GM21360 (cell line): ENCODE data around the gene ADCK1.
"Not testable (repeated sequence)": the region's sequence is repeated elsewhere in the genome, so short reads cannot be mapped to it uniquely, and the experiment has no call there.

Experiments
- ATAC-seq: cut with Tn5 transposase; IDR thresholded peaks from one replicate; pipeline ENCODE4 v1.9.1; 2021; ENCODE audit warnings: mild to moderate bottlenecking, moderate library complexity; ENCODE audit not compliant: unreplicated experiment

The ADCK1 gene

GRCh38 chr14:77892890-77893484 lies 93.1 kb downstream of the ADCK1 start:
- ATAC-seq, result no peak

GRCh38 chr14:77897374-77897773 lies 97.5 kb downstream of the ADCK1 start:
- no peak for ATAC-seq

- no peak for ATAC-seq
These were observed 102.9 kb downstream of the ADCK1 start for GRCh38 chr14:77902811-77903210.

GRCh38 chr14:77903221-77903620 lies 103.3 kb downstream of the ADCK1 start:
- ATAC-seq, result no peak

GRCh38 chr14:77903937-77904617 lies 104.2 kb downstream of the ADCK1 start:
- ATAC-seq, result no peak

- ATAC-seq, result no peak
These were observed 106.5 kb downstream of the ADCK1 start for GRCh38 chr14:77906446-77906845.

- no peak for ATAC-seq
These were observed 108.9 kb downstream of the ADCK1 start for GRCh38 chr14:77908847-77909246.

- no peak for ATAC-seq
These were observed 110.0 kb downstream of the ADCK1 start for GRCh38 chr14:77909911-77910310.

GRCh38 chr14:77910506-77910905 lies 110.6 kb downstream of the ADCK1 start:
- no peak for ATAC-seq

GRCh38 chr14:77911356-77911755 lies 111.4 kb downstream of the ADCK1 start:
- no peak for ATAC-seq

GRCh38 chr14:77912754-77913556 lies 113.0 kb downstream of the ADCK1 start:
- ATAC-seq, result no peak

- no peak for ATAC-seq
These were observed 114.3 kb downstream of the ADCK1 start for GRCh38 chr14:77914073-77914721.

- not testable (repeated sequence) for ATAC-seq
These were observed 115.5 kb downstream of the ADCK1 start for GRCh38 chr14:77915390-77915789.

GRCh38 chr14:77917491-77918201 lies 117.7 kb downstream of the ADCK1 start:
- no peak for ATAC-seq

GRCh38 chr14:77918448-77918847 lies 118.5 kb downstream of the ADCK1 start:
- ATAC-seq, result no peak

GRCh38 chr14:77920312-77920711 lies 120.4 kb downstream of the ADCK1 start:
- ATAC-seq, result no peak

GRCh38 chr14:77921818-77922217 lies 121.9 kb downstream of the ADCK1 start:
- ATAC-seq, result no peak

- ATAC-seq, result no peak
These were observed 123.4 kb downstream of the ADCK1 start for GRCh38 chr14:77923131-77923936.

GRCh38 chr14:77924141-77924948 lies 124.4 kb downstream of the ADCK1 start:
- no peak for ATAC-seq
